HepG2 (cell line): ENCODE data around the gene MFF. TPM values are rescaled to one million over a fixed set of nuclear protein-coding genes. Genes with fewer than 3 reads are reported as not detected.

Experiments used
- GABPA ChIP-seq, 2 experiments: IDR thresholded peaks; 2 replicates each; pipeline ENCODE4 v1.6.1; 2011 to 2016; ENCODE audit warnings: low read depth in 2 of 2, low read length in 1 of 2, missing biosample characterization in 1 of 2, missing genetic modification characterization in 1 of 2
- ISL2 ChIP-seq: sonication (generic); formaldehyde crosslinking; IDR thresholded peaks from 2 replicates; pipeline ENCODE4 v1.5.0; 2020; ENCODE audit warnings: missing genetic modification reagents
- KAT2B ChIP-seq: fragments of 150-350 bp; IDR thresholded peaks from 2 replicates; pipeline ENCODE4 v1.6.1; 2014; ENCODE audit warnings: low read depth, low read length, borderline replicate concordance
- NR2F1 ChIP-seq, 2 experiments: fragments of 450-650 bp in 1 of 2; formaldehyde crosslinking in 1 of 2; IDR thresholded peaks; 2 replicates each; pipeline versions ENCODE4 v1.5.0 to v1.6.1; 2016 to 2020; ENCODE audit warnings: mild to moderate bottlenecking in 1 of 2, missing compliant biosample characterization in 1 of 2, missing genetic modification reagents in 1 of 2, moderate library complexity in 1 of 2
- NR3C1 ChIP-seq: sonication (generic); formaldehyde crosslinking; IDR thresholded peaks from 2 replicates; pipeline ENCODE4 v1.4.0; 2020; ENCODE audit warnings: missing genetic modification reagents
- ZFP37 ChIP-seq: sonication (generic); formaldehyde crosslinking; IDR thresholded peaks from 2 replicates; pipeline ENCODE4 v1.4.0; 2020; ENCODE audit warnings: missing genetic modification reagents, borderline replicate concordance
- ZNF703 ChIP-seq: sonication (generic); formaldehyde crosslinking; IDR thresholded peaks from 2 replicates; pipeline ENCODE4 v1.5.1; 2020; ENCODE audit warnings: missing genetic modification reagents, mild to moderate bottlenecking, moderate library complexity, borderline replicate concordance
- ZNF781 ChIP-seq: sonication (generic); formaldehyde crosslinking; IDR thresholded peaks from 2 replicates; pipeline ENCODE4 v1.5.1; 2020; ENCODE audit warnings: borderline replicate concordance, mild to moderate bottlenecking, missing genetic modification reagents; ENCODE audit errors: not compliant biosample characterization
- polyA plus RNA-seq, 8 experiments: library from polyadenylated mRNA; depleted of rRNA in 3 of 8; stranded (reverse) in 7 of 8; unstranded in 1 of 8; fragments of >200 nt; fragmentation: Illumina TruSeq in 4 of 8; extraction: Trizol in 4 of 8; gene quantifications; 2 replicates each; pipeline versions ENCODE4 v1.2.1 to v1.2.3, GENCODE V29; 2011 to 2016; ENCODE audit warnings: low read depth in 4 of 8, missing spikeins in 1 of 8, mixed read lengths in 1 of 8; ENCODE audit not compliant: insufficient read depth in 1 of 8
- total RNA-seq, 5 experiments: library from RNA; depleted of rRNA; stranded (reverse); fragments of >200 nt; fragmentation: Illumina TruSeq; extraction: Trizol; gene quantifications; 2 replicates each; pipeline ENCODE4 v1.2.3, GENCODE V29; 2016; ENCODE audit warnings: low read depth in 1 of 5
- TF ChIP-seq, protein P1 (sequence below): sonication (generic); formaldehyde crosslinking; IDR thresholded peaks from 2 replicates; pipeline ENCODE4 v1.9.0; 2021; ENCODE audit warnings: missing genetic modification reagents, borderline replicate concordance
- TF ChIP-seq, protein P2 (sequence below): IDR thresholded peaks from 2 replicates; pipeline ENCODE4 v1.6.1; 2016; ENCODE audit warnings: low read depth, borderline replicate concordance
- TF ChIP-seq, protein P3 (sequence below): sonication (generic); formaldehyde crosslinking; IDR thresholded peaks from 2 replicates; pipeline ENCODE4 v1.5.0; 2020; ENCODE audit warnings: missing genetic modification reagents
- TF ChIP-seq, protein P4 (sequence below): fragments of 450-650 bp; IDR thresholded peaks from 2 replicates; pipeline ENCODE4 v1.6.1; 2017
- TF ChIP-seq, protein P5 (sequence below): IDR thresholded peaks from 2 replicates; pipeline ENCODE4 v1.6.1; 2012; ENCODE audit warnings: low read length, improper control_type of control experiment

The MFF gene
- total and polyA plus RNA-seq, 2 of the 13 experiments (the other 11 are each of a cell fraction or from before 2014, with no cell fraction given): 81.9 to 156 TPM

DNA sequence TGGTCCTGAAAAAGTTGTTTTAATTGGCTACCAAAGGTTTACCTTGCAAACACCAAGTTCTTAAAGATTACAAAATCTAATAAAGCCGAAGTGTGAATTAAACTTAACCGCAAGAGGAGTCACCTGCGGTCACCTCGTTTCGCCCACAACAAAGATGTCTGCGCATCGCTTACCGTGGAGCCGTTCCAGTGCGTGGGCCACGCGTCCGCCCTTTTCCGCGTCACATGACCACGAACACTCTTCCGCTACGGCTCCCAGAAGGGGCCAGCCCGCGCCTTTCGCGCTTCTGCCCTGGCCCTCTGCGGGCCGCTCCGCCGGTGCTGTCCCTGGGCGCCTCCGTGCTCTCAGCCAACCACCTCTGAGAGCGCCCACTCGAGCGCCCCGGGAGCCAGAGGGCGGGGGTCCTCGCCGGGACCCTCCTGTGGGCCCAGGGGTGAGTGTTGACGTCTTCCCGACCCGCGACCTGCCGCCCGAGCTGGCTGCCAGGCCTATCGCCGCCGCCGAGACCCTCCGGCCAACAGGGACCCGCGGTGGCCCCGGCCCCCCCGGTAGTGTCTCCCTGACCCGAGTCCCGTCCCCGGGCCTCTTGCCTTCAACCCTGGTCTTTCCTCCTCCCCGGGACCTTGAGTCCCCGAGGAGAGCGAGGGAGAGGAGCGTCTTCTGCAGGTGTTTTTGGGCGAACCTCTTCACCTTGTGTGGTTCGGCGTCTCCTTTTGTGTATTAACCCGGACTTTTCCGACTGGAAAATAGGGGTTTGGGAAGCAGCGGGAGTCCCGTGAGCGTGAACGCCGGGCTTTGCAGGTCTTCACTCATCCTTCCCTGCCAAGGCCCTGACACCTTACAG, at the start of gene MFF (continued):
- TF ChIP-seq, protein P1, sequence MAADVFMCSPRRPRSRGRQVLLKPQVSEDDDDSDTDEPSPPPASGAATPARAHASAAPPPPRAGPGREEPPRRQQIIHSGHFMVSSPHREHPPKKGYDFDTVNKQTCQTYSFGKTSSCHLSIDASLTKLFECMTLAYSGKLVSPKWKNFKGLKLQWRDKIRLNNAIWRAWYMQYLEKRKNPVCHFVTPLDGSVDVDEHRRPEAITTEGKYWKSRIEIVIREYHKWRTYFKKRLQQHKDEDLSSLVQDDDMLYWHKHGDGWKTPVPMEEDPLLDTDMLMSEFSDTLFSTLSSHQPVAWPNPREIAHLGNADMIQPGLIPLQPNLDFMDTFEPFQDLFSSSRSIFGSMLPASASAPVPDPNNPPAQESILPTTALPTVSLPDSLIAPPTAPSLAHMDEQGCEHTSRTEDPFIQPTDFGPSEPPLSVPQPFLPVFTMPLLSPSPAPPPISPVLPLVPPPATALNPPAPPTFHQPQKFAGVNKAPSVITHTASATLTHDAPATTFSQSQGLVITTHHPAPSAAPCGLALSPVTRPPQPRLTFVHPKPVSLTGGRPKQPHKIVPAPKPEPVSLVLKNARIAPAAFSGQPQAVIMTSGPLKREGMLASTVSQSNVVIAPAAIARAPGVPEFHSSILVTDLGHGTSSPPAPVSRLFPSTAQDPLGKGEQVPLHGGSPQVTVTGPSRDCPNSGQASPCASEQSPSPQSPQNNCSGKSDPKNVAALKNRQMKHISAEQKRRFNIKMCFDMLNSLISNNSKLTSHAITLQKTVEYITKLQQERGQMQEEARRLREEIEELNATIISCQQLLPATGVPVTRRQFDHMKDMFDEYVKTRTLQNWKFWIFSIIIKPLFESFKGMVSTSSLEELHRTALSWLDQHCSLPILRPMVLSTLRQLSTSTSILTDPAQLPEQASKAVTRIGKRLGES: 0 out of 2 replicates have a peak, but pooled peaks have one; percentile 79
- TF ChIP-seq ZFP37 (CRISPR knock-in tag) (peak; percentile 95), KAT2B (no peak), NR3C1 (no peak), ZNF781 (peak; percentile 96), ISL2 (CRISPR knock-in tag) (peak; percentile 90), NR2F1 (CRISPR knock-in tag; IDR thresholded peaks at IDR 0.05) (peak in 1 of 2 experiments; percentile 8; a peak in 1 of 4 replicates), GABPA (IDR thresholded peaks at IDR 0.05; ENCODE audit: low read depth, low read length) (peak; percentile 68), GABPA (CRISPR knock-in tag; IDR thresholded peaks at IDR 0.05; ENCODE audit: low read depth) (peak; percentile 92), ZNF703 (CRISPR knock-in tag) (peak; percentile 81; the same call in 1 of the 2 replicates)
- TF ChIP-seq, protein P2, sequence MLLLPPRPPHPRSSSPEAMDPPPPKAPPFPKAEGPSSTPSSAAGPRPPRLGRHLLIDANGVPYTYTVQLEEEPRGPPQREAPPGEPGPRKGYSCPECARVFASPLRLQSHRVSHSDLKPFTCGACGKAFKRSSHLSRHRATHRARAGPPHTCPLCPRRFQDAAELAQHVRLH (CRISPR knock-in tag): peak; percentile 94
- TF ChIP-seq, protein P3, sequence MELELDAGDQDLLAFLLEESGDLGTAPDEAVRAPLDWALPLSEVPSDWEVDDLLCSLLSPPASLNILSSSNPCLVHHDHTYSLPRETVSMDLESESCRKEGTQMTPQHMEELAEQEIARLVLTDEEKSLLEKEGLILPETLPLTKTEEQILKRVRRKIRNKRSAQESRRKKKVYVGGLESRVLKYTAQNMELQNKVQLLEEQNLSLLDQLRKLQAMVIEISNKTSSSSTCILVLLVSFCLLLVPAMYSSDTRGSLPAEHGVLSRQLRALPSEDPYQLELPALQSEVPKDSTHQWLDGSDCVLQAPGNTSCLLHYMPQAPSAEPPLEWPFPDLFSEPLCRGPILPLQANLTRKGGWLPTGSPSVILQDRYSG (CRISPR knock-in tag): peak; percentile 97
- TF ChIP-seq, protein P4, sequence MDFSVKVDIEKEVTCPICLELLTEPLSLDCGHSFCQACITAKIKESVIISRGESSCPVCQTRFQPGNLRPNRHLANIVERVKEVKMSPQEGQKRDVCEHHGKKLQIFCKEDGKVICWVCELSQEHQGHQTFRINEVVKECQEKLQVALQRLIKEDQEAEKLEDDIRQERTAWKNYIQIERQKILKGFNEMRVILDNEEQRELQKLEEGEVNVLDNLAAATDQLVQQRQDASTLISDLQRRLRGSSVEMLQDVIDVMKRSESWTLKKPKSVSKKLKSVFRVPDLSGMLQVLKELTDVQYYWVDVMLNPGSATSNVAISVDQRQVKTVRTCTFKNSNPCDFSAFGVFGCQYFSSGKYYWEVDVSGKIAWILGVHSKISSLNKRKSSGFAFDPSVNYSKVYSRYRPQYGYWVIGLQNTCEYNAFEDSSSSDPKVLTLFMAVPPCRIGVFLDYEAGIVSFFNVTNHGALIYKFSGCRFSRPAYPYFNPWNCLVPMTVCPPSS: no peak
- TF ChIP-seq, protein P5, sequence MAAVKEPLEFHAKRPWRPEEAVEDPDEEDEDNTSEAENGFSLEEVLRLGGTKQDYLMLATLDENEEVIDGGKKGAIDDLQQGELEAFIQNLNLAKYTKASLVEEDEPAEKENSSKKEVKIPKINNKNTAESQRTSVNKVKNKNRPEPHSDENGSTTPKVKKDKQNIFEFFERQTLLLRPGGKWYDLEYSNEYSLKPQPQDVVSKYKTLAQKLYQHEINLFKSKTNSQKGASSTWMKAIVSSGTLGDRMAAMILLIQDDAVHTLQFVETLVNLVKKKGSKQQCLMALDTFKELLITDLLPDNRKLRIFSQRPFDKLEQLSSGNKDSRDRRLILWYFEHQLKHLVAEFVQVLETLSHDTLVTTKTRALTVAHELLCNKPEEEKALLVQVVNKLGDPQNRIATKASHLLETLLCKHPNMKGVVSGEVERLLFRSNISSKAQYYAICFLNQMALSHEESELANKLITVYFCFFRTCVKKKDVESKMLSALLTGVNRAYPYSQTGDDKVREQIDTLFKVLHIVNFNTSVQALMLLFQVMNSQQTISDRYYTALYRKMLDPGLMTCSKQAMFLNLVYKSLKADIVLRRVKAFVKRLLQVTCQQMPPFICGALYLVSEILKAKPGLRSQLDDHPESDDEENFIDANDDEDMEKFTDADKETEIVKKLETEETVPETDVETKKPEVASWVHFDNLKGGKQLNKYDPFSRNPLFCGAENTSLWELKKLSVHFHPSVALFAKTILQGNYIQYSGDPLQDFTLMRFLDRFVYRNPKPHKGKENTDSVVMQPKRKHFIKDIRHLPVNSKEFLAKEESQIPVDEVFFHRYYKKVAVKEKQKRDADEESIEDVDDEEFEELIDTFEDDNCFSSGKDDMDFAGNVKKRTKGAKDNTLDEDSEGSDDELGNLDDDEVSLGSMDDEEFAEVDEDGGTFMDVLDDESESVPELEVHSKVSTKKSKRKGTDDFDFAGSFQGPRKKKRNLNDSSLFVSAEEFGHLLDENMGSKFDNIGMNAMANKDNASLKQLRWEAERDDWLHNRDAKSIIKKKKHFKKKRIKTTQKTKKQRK: no peak
